ENCODE results near the gene PDE1C.

- no peak for TF ChIP-seq POLR2A (IDR thresholded peaks at IDR 0.05; ENCODE audit: low read depth, low read length)
- TF ChIP-seq TAF1 (IDR thresholded peaks at IDR 0.05; ENCODE audit: low read depth, low read length) = no peak
These were observed 179.4 kb downstream of the PDE1C start for GRCh38 chr7:31890766-31891165.

Measured in GM12891 (cell line).